ENCODE data around the gene CTDSP1.

DNA sequence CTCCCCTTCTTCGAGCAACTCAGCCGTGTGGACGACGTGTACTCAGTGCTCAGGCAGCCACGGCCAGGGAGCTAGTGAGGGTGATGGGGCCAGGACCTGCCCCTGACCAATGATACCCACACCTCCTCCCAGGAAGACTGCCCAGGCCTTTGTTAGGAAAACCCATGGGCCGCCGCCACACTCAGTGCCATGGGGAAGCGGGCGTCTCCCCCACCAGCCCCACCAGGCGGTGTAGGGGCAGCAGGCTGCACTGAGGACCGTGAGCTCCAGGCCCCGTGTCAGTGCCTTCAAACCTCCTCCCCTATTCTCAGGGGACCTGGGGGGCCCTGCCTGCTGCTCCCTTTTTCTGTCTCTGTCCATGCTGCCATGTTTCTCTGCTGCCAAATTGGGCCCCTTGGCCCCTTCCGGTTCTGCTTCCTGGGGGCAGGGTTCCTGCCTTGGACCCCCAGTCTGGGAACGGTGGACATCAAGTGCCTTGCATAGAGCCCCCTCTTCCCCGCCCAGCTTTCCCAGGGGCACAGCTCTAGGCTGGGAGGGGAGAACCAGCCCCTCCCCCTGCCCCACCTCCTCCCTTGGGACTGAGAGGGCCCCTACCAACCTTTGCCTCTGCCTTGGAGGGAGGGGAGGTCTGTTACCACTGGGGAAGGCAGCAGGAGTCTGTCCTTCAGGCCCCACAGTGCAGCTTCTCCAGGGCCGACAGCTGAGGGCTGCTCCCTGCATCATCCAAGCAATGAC, 4.8 kb downstream of the CTDSP1 start:
- TF ChIP-seq, protein P1, sequence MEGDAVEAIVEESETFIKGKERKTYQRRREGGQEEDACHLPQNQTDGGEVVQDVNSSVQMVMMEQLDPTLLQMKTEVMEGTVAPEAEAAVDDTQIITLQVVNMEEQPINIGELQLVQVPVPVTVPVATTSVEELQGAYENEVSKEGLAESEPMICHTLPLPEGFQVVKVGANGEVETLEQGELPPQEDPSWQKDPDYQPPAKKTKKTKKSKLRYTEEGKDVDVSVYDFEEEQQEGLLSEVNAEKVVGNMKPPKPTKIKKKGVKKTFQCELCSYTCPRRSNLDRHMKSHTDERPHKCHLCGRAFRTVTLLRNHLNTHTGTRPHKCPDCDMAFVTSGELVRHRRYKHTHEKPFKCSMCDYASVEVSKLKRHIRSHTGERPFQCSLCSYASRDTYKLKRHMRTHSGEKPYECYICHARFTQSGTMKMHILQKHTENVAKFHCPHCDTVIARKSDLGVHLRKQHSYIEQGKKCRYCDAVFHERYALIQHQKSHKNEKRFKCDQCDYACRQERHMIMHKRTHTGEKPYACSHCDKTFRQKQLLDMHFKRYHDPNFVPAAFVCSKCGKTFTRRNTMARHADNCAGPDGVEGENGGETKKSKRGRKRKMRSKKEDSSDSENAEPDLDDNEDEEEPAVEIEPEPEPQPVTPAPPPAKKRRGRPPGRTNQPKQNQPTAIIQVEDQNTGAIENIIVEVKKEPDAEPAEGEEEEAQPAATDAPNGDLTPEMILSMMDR (IDR thresholded peaks at IDR 0.05), result no peak
- no peak for TF ChIP-seq EZH2 (IDR thresholded peaks at IDR 0.05; ENCODE audit: borderline replicate concordance, insufficient read depth, low read depth, low read length, poor library complexity, severe bottlenecking)

Measured in B cell (primary cell).